ENCODE results near the gene INHBC. TPM values are rescaled to one million over a fixed set of nuclear protein-coding genes. Genes with fewer than 3 reads are reported as not detected.
A peak's percentile ranks its signal among the peaks of the same experiment; 100 is the strongest.

Gene INHBC
- total RNA-seq, 2 experiments from 2014 or later, result 0.20 to 0.33 TPM

GRCh38 chr12:57452181-57452936 is 17.8 kb downstream of the INHBC start:
- no peak for ATAC-seq (ENCODE audit: poor library complexity)
- Histone ChIP-seq H3K27me3 (ENCODE audit: control insufficient read depth in 1 of 2, insufficient read depth in 2 of 2, low read length in 2 of 2) (peaks cover 0 to 4% of the 10 kb centered on the region in 2 experiments), H3K4me1 (ENCODE audit: insufficient read depth, low read length) (peaks cover 10% of the 10 kb centered on the region), H3K4me3 (ENCODE audit: low read length) (no peak overlapping the region), H3K36me3 (ENCODE audit: insufficient read depth, low read length) (no peaks in the 10 kb centered on the region), H3K27ac (ENCODE audit: low read depth in 1 of 2, low read length in 2 of 2) (no peak overlapping the region), H3K9me3 (ENCODE audit: control insufficient read depth in 1 of 2, insufficient read depth in 1 of 2, low read length in 2 of 2) (no peaks in the 10 kb centered on the region)
- H3K4me3 Mint-ChIP-seq, result no peak overlapping the region
- ChIA-PET POLR2A (interaction anchor here (0.9 to 1.7 kb wide), 2 partner anchors 10 to 22 kb away, joined by 3 to 7 read pairs; no protein-coding TSS in a partner anchor), CTCF (interaction anchor here (0.5 to 1.6 kb wide), 9 partner anchors 8 to 258 kb away, joined by 3 to 5 read pairs (median 4); no protein-coding TSS in a partner anchor)
- H3K27me3 Mint-ChIP-seq, result no peaks in the 10 kb centered on the region
- intact Hi-C loops (cut with DNase I, micrococcal nuclease), result loop anchor here (5.0 to 10.0 kb wide), 2 partner anchors 140 to 188 kb away; no protein-coding TSS in a partner anchor
- DNase-seq, result no peak
- no peaks in the 10 kb centered on the region for H3K36me3 Mint-ChIP-seq (ENCODE audit: low read depth)
- H3K9me3 Mint-ChIP-seq, result no peaks in the 10 kb centered on the region
- H3K27ac Mint-ChIP-seq, result no peak overlapping the region
- TF ChIP-seq CTCF (IDR thresholded peaks at IDR 0.05), result no peak
- peaks cover 5% of the 10 kb centered on the region for H3K4me1 Mint-ChIP-seq (ENCODE audit: low read depth)

- peaks cover 5% of the 10 kb centered on the region for H3K4me1 Mint-ChIP-seq (ENCODE audit: low read depth)
- Histone ChIP-seq H3K36me3 (ENCODE audit: insufficient read depth, low read length) (no peaks in the 10 kb centered on the region), H3K4me3 (ENCODE audit: low read length) (no peak overlapping the region), H3K9me3 (ENCODE audit: control insufficient read depth in 1 of 2, insufficient read depth in 1 of 2, low read length in 2 of 2) (no peaks in the 10 kb centered on the region), H3K27me3 (ENCODE audit: control insufficient read depth in 1 of 2, insufficient read depth in 2 of 2, low read length in 2 of 2) (peaks cover 0 to 4% of the 10 kb centered on the region in 2 experiments), H3K27ac (ENCODE audit: low read depth in 1 of 2, low read length in 2 of 2) (no peak overlapping the region), H3K4me1 (ENCODE audit: insufficient read depth, low read length) (peaks cover 10% of the 10 kb centered on the region)
- TF ChIP-seq CTCF (IDR thresholded peaks at IDR 0.05), result peak; percentile 55
- peak in 8 of 14 experiments; percentile 32 to 72 (median 45) for DNase-seq
- no peak overlapping the region for H3K27ac Mint-ChIP-seq
- CTCF ChIA-PET, result interaction anchor here (0.5 to 1.6 kb wide), 9 partner anchors 9 to 258 kb away, joined by 3 to 5 read pairs (median 4); no protein-coding TSS in a partner anchor
- no peak overlapping the region for H3K4me3 Mint-ChIP-seq
- intact Hi-C loops (cut with DNase I, micrococcal nuclease), result loop anchor here (1.0 to 10.0 kb wide), 3 partner anchors 141 to 189 kb away; no protein-coding TSS in a partner anchor
- H3K36me3 Mint-ChIP-seq (ENCODE audit: low read depth), result no peaks in the 10 kb centered on the region
- no peaks in the 10 kb centered on the region for H3K27me3 Mint-ChIP-seq
- ATAC-seq (ENCODE audit: poor library complexity), result peak; percentile 59
- H3K9me3 Mint-ChIP-seq, result no peaks in the 10 kb centered on the region
- POLR2A ChIA-PET, result interaction anchor here (0.9 to 1.7 kb wide), 2 partner anchors 9 to 23 kb away, joined by 3 to 7 read pairs; no protein-coding TSS in a partner anchor
Observed at GRCh38 chr12:57452937-57453509, 18.4 kb downstream of the INHBC start.

GRCh38 chr12:57454213-57454565 is 19.6 kb downstream of the INHBC start:
- Histone ChIP-seq H3K4me3 (ENCODE audit: low read length) (no peak overlapping the region), H3K36me3 (ENCODE audit: insufficient read depth, low read length) (no peaks in the 10 kb centered on the region), H3K27ac (ENCODE audit: low read depth in 1 of 2, low read length in 2 of 2) (no peak overlapping the region), H3K4me1 (ENCODE audit: insufficient read depth, low read length) (peaks cover 20% of the 10 kb centered on the region), H3K9me3 (ENCODE audit: control insufficient read depth in 1 of 2, insufficient read depth in 1 of 2, low read length in 2 of 2) (no peaks in the 10 kb centered on the region), H3K27me3 (ENCODE audit: control insufficient read depth in 1 of 2, insufficient read depth in 2 of 2, low read length in 2 of 2) (peaks cover 0 to 4% of the 10 kb centered on the region in 2 experiments)
- no peak for TF ChIP-seq CTCF (IDR thresholded peaks at IDR 0.05)
- Mint-ChIP-seq H3K9me3 (no peaks in the 10 kb centered on the region), H3K4me1 (ENCODE audit: low read depth) (peaks cover 16% of the 10 kb centered on the region), H3K27me3 (peaks cover 4% of the 10 kb centered on the region), H3K27ac (no peak overlapping the region), H3K36me3 (ENCODE audit: low read depth) (peaks cover 2% of the 10 kb centered on the region), H3K4me3 (no peak overlapping the region)
- DNase-seq, result no peak
- intact Hi-C loops (cut with DNase I, micrococcal nuclease), result loop anchor here (2.0 to 10.0 kb wide), 3 partner anchors 19 to 189 kb away; partner anchors contain the start of gene INHBC (in 1 of the 2)
- ChIA-PET CTCF (no interaction called here), POLR2A (no interaction called here)
- ATAC-seq (ENCODE audit: poor library complexity), result no peak
